Stimulated activated CD4-positive, alpha-beta T cell treated with anti-CD3 and anti-CD28 coated beads, Interleukin-1b, Interleukin-23, amount 100 ng/mL, for 24 hours (primary cell): ENCODE measurements around the gene VPS18.

Experiments used
- DNase-seq, 4 experiments: peaks; one replicate each; pipeline ENCODE4 v3.0.0-alpha.2; 2020; ENCODE audit warnings: low read depth in 4 of 4, low spot score in 1 of 4

The VPS18 gene

DNA sequence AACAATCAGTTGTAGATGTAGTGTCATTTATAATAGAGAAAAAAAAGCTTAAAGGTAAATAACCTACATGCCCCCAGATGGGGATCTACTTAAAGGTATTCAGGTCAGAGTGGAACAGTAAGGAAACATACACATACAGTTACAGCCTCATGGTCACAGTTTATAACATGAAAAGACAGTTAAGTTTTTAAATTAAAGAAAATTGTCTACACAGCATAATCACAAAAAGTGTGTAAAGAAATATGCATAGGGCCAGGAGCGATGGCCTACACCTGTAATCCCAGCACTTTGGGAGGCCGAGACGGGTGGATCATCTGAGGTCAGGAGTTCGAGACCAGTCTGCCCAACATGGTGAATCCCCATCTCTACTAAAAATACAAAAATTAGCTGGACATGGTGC, 27.1 kb upstream of the VPS18 start:
- no peak for DNase-seq

DNA sequence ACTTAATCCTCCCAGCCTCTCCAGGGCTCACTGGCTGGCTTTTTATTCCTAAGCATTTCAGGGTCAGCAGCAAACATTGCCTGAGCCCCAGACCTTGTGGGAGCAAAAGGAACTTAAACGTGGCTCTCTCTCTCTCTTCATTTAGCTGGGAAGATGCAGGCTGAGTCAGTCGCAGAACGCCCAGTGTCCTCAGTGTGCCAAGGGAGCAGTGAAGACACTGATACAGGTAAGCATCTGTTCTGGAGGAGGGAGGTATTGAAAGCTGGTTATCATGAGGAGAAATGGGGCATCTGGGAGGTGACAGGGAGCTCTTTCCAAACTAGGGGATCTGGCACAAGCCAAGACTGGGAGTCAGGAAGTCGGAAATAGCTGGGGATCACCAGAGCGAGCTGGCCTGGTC, 24.6 kb upstream of the VPS18 start:
- DNase-seq: no peak

DNA sequence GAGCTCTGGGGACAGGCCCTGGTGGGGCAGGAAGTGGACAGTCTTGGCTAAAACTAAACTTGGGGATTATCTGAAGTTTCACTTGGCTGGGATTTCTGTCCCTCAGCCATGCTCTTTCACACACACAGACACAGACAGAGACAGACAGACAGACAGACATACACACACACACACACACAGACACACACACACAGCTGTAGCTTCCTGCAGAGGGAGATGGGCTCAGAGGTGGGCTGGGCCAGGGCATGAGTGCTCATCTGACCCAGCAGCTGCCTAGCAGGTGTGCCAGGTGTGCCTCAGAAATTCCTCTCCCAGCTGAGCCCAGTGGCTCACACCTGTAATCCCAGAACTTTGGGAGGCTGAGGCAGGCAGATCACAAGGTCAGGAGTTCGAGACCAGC, 23.5 kb upstream of the VPS18 start:
- no peak for DNase-seq

DNA sequence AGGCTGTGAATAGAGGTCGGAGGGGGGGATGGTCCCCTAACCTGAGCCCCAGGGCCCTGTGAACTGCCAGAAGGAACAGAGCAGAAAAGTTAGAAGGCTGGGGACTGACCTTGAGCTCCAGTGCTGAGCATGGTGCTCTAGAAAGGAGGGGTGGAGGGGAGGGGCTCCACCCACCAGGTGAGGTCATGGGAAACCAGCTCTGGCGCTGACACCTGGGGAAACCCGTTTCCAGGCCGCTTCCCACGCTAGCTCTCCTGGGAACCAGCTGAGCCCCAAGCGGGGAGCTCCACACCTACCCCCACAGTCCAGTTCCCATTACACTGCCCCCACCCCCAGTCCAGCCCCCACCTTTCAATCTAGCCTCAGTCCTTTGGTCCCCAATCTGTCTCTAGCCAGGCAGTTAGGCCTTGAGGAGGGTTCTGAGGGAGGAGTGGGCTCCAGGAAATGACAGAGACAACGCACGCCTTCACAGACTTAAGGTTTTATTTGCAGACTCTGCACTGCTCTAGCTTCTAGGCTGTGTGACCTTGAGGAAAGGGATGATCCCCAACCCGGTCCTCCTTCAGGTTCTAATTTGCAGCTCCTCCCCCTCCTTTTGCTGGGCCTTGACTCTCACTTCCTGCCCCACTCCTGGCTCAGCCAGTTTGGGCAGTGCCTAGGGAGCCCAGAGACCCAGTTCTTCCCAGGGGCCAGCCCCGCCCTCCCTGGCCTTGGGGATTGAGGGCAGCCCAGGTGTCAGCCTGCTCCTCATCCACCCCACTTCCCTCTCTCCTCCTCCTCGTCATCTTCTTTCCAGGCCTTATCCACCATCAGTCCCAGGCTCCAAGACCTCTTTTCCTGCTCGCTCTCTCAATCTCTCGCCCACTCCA, 22.3 kb upstream of the VPS18 start:
- DNase-seq: no peak

DNA sequence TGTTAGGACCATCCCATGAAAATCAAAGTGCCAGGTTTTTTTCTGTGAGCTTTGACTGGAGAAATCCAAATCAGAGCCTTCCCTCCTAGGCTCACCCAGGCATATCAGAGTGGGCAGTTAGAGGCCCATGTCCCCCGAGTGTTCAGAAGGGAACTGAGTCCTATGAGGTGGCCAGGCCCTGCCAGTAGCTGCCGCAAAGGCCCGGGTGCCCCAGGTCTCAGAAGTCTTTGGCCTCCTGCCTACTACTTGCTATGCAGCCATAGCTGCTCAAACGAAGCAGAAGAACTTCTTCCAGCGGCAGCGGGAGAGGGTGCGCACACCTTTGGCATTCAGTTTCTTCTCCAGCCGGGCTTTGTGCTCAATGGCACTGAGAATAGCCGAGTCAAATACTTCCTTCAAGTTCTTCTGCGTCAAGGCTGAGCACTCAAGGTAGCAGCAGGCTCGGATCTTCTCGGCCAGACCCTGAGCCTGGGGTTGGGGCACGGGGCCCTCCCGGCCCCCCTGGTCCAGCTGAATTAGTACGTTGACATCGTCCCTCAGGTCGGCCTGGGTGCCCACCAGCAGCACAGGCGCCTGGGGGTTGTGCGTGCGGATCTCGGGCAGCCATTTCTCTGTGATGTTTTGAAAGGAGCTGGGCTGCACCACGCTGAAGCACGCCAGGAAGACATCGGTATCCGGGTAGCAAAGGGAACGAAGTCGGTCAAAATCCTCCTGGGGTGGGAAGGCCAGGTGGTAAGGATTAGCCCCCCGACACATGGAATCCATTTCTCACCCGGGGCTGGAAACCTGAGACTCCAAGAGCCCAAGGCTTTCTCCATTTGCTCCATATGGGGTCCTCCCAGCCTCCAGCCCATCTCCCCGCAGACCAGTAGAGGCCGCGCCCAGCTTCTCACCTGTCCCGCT, 21.2 kb upstream of the VPS18 start:
- no peak for DNase-seq

DNA sequence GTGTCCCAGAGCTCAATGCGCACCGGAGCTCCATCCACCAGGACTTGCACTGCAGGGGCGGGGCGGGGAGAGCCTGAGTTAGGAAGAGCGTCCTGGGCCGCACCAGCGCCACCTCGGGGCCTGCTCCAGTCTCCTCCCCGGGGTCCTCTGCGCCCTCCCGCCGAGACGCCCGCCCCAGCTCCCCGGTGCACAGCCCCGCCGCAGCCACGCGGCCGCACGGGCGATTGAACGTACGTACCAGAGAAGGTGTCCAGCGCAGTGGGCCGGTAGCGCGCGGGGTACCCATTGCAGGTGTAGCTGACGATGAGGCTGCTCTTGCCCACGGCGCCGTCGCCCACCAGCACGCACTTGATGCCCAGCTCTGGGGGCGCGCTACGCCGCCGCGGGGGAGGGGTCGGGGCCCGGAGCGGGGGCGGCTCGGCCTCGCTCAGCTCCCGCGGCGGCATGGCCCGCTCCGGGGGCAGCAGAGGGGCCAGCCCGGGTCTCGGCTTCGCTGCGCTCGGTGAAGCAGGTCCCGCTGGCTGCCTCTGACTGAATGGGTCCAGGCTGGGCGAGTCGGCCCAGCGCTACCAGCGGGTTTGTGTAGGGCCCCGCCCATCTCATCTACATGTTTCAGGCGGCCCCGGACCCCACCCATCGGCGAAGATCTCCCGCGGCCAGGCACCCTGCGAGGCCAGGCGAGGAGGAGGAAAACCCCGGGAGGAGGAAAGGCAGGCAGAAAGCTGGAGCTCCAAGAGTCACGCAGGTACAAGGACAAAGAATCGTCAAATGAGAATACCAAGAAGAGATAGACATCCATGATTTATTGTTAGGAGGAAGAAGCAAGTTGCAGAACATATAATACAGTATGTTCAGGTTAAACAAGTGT, 20.3 kb upstream of the VPS18 start, which contains the start of gene RHOV:
RHOV (minus strand) TSS at position 541 of the 868 bp plus-strand sequence; CDS start at position 446, 95 bp downstream.
- peak in 3 of 4 experiments; percentile 22 to 46 (median 28) for DNase-seq

DNA sequence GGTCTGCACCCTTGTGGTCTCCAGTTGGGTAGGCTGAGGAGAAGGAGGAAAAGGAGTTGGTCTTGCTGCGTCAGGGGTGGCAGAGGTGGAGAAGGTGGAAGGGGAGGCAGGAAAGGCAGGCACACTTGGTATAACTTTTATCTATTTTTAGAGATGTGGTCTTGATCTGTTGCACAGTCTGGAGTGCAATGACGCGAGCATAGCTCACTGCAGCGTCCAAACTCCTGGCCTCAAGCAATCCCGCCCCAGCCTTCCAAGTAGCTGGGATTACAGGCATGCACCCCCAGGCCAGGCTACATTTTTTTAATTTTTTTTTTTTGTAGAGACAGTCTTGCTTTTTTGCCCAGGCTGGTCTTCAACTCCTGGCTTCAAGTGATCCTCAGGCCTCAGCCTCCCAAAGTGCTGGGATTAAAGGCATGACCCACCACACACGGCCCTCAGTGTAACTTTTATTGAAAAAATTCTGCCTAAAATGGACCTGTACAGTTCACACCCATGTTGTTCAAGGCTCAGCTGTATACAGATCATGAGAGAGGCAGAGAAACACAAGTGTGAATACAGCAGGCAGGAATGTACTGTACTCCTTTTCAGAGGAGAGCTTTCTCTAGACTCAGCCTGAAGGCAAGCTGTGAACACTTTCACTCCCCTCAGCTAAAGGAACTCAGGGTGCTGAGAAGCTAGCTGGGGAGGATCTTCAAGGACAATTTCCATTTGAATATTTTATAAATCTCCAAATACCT, 18.1 kb upstream of the VPS18 start:
- no peak for DNase-seq

DNA sequence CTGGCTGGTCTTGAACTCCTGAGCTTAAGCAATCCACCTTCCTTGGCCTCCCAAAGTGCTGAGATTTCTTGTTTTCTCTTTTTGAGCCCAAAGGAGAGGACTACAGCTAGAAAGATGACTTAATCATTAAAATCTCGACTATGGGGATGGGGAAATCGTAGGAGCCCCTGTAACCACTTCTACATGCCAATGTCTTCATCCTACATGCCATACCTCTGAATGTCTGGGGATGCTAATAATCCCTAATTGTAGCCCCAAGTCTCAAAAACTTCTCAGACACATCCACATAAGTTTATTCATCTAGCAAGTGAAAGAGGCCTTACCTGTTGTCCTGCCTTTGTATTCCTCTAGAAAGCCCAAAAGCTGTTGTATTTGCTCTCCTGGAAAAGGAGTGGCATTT, 16.6 kb upstream of the VPS18 start:
- no peak for DNase-seq

DNA sequence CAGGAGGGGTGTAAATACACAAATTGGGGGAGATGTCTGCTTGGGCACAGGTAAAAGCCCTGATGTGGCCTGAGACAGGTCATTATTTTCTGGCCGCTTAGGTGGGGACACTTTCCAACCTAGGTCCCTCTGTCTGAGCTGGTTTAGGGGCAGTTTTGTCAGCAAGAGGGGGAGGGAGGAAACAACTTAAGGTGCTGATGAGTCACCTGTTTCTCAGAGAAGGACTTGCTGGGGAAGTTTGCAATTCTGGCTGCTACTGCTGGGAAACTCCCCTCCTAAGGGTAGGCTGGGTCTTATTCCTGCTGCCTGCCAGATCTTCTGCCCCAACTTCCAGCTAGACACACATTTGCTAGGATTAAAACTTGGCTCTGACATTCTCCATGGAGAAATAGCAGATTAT, 15.5 kb upstream of the VPS18 start:
- DNase-seq: peak in 1 of 4 experiments; percentile 24

DNA sequence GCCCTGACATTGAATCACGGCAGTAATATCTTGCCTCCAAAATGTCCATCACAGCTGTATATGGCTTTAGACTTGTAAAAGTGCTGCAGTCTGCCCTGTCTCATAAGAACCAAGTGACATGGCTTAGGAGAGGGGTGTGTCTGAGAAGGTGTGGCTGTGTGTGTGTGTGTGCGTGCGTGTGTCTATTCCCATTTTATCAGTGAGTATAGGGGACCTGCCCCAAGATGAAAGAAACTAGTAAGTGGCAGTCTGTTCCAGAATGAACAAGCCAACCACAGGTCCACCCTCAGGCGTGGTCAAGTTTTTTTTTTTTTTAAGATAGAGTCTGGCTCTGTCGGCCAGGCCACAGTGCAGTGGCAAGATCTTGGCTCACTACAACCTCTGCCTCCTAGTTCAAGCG, 14.6 kb upstream of the VPS18 start:
- DNase-seq: no peak

DNA sequence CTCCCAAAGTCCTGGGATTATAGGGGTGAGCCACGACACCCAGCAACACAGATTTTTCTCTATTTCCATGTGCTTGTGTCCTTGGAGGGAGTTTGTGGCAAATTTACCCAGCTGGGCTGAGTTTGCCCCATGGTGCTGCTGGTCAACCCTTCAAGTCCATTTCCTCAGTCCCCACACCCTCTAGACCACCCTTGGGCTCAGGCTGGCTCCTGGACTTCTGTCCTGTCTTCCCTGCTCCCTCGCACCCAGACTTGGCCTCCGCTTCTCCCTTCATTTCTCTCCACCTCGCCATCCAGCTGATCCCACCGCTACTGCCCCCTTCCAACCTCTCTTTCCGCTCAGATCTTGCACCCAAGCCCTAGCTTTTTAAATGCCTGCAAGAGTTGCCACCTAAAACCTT, 12.9 kb upstream of the VPS18 start:
- DNase-seq: no peak

DNA sequence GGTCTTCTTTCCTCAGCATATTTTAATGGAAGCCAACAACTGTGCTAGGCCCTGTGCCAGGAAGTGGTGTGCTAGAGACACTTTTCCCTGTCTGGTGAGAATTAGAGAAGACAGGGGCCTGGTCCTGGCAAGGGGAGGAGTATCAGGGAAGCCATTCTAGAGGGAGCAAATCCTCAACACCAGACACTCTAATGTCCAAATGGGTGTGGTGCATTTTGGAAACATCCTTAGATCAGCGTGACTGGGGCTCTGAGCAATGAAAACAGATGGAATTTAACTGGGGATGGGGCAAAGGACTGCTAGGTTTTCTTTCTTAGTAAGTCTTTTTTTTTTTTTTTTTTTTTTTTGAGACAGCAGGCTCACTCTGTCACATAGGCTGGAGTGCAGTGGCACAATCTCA, 7.7 kb upstream of the VPS18 start:
- DNase-seq: no peak

DNA sequence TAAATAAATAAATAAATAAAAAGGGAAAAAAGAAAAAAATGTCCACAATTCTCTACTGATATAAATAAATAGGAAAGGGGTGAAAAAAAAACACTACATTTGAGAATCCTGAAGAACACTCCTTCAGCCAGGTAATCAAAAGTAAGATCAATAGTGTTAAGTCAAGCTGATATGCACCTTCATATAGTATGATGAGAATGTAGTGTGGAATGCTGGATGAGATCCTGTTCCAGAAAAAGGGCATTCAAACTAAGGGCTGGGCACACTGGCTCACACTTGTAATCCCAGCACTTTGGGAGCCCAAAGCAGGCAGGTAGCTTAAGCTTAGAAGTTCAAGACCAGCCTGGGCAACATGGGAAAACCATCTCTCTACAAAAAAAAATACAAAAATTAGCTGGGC, 5.1 kb upstream of the VPS18 start:
- no peak for DNase-seq

DNA sequence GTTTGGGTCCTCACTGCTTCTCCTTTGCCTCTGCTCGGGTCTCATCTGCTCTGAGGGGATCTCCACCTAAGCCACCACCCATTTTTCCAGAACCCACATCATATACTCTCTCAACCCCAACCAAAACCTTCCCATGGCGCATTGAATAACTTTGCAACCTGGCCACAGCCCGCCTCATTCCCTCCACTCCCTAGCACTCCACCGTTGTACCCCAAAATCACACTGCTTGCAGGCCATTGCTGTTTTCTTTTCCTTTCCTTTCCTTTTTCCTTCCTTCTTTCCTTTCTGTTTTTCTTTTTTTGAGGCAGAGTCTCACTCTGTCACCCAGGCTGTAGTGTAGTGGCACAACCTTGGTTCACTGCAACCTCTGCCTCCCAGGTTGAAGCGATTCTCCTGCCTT, 3.1 kb upstream of the VPS18 start:
- DNase-seq: no peak

DNA sequence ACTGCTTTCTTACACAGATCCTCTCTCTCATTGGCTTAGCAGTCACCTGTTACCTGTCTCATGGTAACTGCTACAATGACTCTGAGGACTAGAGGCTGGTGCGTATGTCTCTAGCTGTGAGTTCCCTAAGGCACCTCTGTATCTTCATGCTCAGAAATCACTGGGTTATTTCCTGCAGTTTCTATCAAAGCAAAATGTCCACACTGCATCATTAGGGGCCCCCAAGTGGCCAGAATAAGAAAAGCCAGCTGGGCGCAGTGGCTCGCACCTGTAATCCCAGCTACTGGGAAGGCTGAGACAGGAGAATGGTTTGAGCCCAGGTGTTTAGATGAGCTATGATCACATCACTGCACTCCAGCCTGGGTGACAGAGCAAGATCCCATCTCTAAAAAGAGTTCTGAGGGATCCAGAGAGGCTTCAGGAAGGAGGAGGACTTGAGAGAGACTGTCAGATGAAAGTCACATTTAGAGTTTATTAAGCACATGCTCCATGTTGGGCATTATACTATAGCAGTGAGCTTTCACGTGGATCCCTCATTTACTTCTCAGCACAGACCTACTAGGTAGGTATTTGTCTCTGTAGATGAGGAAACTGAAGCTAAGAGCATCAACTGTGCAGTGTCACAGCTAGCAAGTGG, 2.3 kb upstream of the VPS18 start:
- no peak for DNase-seq

DNA sequence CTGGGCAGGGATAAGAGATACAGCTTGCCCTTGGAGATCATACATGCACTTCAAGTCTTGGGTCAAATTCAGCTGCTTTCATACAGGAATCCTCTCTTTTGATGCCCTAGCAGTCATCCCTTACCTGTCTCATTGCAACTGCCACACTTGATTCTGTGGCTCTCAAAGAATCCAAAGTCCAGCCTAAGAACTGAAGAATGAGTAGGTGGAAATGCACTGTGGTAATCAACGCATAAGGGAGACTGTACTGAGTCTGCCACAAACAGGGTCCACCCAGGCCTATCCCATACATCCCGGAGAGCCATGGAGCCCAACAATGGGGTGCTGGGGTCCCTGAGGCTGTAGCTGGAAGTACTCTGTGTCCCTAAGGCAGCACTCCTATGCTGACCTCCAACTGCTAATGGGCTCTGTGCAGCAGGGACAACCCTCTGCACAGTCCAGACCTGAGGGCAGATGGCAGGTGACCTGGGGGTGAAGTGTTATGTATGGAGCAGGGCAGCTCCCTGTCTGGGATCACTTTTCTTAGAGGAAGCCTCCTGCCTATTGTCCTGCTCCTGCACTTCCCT, 1.7 kb upstream of the VPS18 start:
- DNase-seq: no peak

DNA sequence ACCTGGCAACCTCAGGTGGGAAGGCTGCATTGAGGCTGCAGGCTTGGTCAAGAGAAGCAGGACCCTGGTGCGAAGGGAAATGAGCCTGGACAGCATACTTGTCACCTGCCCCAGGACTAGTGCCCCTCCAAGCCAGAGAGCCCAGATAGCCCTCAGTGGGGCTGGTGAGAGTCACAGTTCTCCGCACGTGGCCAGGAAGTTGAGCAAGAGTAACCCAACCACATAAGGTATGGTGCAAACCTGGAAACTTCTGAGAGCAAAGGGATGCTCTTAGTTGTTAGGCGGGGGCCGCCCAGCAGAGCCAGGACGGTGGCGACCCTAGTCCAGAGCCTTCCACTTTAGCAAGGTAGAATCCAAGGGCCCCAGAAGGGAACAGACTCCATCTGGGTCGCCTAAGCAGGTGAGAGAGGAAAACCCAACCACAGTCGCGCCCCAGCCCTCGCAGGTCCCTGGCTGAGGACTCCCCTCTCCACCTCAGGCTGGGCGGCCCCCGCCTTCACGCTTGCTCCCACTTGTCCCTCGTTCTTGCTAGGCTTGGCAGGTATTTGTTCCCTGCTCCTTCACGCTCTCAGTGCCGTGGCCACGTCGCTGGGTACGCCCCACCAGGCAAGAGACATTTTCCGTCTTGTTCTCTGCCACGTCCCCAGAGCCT, 1.1 kb upstream of the VPS18 start:
- no peak for DNase-seq

DNA sequence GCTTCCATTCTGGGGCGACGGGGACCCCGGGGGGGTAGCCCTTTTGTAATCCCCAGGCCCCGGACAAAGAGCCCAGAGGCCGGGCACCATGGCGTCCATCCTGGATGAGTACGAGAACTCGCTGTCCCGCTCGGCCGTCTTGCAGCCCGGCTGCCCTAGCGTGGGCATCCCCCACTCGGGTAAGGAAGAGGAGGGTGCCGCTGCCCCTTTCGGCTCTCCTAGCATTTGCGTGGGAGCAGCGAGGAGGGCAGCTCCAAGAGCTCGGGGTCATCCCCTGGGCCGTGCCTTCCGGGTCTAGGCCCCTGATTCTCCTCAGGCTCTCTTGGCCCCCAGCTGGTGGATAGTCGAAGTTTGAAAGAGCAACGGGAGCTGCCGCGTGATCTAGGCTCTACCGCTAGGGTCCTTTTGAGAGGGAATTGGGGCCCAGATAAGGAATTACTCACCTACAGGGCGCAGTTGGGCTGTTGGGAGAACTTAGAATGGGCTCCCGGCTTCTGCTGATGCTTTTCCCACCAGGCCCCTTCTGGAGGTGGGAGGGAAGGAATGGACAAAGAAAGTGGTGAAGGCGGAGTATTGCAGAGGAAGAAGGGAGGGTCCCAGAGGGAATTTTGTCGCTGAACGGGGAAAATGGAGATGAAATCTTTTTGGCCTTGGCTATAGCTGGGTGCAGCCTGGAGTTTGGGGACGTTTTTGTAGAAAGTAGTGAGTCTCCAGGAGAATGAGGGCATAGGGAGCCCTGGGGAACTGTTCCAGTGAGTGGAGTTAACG, 615 bp downstream of the VPS18 start:
- DNase-seq: peak in 1 of 4 experiments; percentile 48
